NCI-H187 treated with DMSO at 0.1 percent for 48 hours (cell line): ENCODE measurements around the gene DTHD1.

Experiments
- DNase-seq: peaks from one replicate; lab custom pipeline; 2025; lab: John Stamatoyannopoulos, UW

The DTHD1 gene

DNA sequence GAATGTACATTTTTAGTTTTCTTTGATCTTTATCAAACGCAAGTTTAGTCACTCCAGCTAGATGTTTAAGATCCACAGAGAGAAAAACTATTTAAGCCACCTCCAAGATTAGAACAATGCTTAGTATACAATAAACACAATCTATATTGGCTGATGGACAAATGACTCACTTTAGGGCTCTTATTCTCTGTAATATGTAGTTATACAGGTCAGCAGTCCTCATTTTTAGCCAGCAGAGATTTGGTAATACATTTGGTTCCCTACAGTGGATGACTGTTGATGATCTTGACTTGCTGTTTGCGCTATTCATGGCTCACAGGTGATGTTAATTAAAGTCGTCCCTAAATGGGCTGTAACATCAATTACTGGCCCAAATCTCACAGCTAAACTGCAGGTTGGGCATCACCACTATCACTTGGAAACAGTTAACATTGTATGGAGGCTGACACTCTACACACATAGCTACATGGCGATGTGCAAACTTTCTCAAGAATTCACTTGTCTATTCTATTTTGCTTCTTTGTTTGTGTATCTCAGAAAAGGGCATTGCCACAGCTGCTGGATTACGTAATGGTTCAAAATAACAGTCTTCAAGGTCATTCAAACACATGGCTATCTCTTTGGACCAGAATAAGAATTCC is 11.8 kb upstream of the DTHD1 start:
- no peak for DNase-seq

DNA sequence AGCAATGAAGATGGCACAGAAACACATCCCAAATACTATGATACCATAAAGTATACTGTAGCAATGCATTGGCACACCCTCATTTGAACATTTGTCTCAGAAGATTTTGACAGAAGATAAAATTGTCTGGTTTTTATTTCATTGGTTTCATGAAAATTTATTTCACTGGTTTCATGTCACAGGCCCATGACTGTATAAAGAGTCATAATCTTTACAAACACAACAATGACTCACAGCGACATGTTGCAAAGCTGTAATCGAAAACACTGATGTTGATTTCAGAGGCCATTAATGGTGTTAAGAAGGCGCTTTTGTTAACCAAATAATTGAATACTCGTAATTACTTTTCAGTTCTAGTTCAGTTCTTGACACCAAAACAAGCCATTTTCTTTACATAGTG is 8.1 kb upstream of the DTHD1 start:
- no peak for DNase-seq

DNA sequence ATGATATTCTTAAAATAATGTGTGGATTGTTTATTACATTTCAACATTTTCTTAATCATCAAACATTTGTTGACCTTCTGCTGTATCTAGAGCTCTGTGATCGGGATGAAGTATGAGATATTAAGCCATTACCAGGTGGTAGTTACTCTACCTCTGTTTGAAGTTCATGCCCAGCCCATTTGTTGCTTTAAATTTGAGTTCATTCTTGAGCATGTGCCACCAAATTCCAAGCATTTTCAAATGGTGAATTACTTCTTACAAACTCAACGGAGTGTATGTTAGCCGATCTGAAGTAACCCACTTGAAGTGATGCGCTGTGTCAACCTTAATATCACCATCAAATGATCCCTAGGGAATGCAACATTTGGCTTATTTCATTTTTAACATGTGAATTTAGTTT is 7.3 kb upstream of the DTHD1 start:
- DNase-seq: no peak

DNA sequence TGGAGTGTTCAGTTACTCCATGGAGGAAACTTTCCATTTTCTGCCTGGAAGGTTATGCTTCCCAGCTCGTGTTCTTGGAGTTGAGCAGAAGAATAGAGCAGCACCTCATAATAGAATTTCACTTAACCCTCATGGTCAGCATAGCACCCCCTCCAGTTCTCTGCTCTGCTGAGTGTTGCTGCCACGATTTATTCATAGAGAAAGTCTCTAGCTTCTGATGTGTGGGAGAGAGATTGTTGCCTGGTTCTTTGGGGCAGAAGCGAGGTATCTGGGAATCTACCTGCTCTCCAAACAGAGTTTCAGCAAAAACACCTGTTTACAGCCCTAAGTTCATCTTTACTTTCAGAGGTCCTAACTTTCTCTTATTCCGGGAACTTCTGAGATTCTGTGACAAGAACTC is 3.9 kb upstream of the DTHD1 start:
- DNase-seq: no peak

- no peak for DNase-seq
Measured at GRCh38 chr4:36278789-36279188, 2.6 kb upstream of the DTHD1 start.

GRCh38 chr4:36280555-36280954 is 861 bp upstream of the DTHD1 start:
- peak; percentile 93 for DNase-seq

DNA sequence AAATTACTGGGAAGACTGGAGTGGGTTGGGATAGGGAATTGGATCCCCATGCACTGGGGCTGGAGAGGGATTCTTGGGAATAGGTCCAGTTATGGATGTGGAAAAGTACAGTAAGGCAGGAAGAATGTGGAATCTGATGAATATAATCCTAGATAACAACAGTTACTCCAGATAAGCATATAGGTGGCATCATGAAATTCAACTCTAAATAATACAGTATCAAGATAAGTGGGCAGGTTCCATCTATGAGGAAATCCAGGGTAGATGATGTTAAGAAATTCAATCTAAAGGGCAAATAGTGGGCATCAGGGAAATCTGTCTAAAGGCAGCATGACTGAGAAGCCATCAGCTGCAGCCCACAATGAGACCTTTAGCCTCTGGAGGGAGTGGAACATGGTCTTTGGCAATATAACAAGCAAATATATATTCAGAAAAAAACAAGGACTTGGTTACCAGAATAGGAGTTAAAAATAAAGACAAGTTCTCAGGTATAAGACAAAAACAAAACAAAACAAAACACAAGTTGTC is 1.2 kb downstream of the DTHD1 start:
- no peak for DNase-seq

- DNase-seq: no peak
Measured at GRCh38 chr4:36283912-36284465, 2.6 kb downstream of the DTHD1 start.

DNA sequence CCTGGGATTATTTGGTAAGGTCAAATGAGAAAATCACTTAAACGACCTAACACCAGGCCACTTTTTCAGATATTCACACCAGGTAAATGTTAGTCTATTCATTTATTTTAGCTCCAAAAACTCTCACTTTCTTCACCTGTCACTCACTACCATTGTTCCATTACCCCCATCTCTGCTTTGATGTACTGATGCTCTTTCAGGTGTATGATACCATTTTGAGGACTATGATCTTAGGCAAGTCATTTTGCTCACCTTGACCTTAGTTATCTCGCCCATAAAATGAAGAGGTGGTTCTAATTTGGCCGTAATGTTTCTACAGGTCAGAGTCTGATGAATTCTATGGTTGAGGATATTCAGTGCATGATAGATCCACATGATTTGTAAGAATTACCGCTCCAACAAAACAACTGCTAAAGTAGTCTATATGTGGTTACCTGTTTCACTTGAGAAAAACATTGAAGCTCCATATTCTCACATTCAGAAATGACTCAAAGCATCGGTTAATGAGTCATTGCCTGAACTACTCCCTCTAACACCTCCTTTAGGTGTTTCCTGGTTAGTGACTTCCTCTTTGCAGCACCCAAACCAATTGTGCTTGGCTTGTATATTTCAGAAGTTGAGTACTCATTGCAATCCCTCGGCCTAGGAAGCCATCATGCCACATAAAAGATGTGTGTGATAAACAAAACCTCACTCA is 4.5 kb downstream of the DTHD1 start:
- no peak for DNase-seq

GRCh38 chr4:36286481-36286871 is 5.1 kb downstream of the DTHD1 start:
- no peak for DNase-seq

- DNase-seq: no peak
Measured at GRCh38 chr4:36288731-36289426, 7.5 kb downstream of the DTHD1 start.

DNA sequence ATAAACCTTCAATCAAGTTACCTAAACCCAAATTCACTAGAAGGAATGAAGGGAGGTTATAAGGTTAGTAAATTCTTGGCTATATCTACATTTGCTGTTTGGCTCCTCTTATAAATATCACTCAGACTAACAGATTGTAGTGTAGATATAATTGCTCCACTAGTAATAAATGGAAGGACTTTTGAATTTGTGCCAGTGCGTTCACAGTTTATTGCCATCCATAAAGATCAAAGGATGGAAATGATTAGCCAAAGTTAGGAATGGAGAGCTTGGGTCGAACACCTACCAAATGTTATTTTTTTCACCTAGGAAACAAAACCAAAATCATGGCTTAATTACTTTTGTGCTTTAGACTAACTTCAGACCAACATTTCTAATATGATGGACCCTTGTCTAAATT is 9.2 kb downstream of the DTHD1 start:
- DNase-seq: no peak

DNA sequence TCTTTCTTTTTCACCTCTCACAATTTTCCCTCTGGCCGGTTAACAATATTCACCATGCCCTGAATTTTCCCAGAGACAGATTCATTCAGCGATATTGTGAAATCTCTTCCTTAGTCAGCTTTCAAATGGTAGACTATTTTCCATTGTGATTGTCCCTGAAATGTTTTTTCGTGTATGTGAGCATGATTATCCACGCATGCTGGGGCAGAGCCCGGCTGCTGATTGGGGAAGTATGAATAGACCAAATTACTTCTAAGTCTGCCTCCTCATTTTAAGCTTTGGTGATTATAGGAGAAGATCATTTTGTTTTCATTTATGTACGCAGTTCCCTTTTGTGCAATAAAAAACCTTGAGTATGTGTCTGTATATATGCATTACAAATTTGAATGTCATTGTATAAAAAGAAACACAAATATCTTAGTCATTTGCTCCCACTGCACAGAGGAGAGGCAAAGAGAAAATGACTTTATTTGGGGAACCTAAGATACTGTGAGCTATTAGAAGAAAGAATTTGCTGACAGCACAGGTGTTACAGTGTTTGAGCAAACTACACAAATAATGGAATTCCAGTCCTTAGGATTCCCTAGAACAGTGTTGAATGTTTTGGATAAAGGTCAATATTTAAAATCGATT is 11.3 kb downstream of the DTHD1 start:
- no peak for DNase-seq

- no peak for DNase-seq
Measured at GRCh38 chr4:36301127-36301526, 19.7 kb downstream of the DTHD1 start.

DNA sequence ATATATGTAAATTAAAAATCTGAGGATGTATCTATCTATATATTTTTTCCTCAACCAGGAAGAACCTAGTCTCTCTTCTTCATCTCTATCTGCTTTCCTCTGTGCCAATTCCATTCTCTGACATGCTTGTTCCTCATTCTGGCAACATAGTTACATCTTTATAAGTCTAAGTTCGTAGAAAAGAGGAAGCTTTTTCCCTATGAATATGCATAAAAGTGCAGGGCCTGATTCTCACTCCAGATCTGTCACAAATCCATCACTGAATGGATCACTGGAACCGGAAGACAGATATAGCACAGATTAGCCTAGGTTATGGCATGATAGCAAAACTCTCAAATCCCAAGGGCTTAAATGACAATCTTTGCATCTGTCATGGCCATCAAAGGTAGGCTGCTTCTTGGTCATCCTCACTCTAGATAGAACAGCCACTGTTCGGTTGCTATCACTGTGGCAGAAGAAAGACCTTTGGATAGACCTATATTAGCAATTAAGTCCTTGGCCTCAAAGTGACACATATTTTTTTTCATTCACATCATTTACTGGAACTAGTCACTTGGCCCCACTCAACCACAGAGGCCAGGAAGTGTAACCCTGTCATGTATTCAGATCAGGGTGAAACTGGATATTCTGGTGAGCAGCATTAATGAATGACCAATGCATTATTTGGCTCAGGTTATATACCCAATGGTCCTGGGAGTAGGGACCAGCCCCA is 22.2 kb downstream of the DTHD1 start:
- no peak for DNase-seq

- DNase-seq: no peak
Measured at GRCh38 chr4:36304138-36304681, 22.8 kb downstream of the DTHD1 start.

GRCh38 chr4:36308150-36308549 is 26.7 kb downstream of the DTHD1 start:
- no peak for DNase-seq

DNA sequence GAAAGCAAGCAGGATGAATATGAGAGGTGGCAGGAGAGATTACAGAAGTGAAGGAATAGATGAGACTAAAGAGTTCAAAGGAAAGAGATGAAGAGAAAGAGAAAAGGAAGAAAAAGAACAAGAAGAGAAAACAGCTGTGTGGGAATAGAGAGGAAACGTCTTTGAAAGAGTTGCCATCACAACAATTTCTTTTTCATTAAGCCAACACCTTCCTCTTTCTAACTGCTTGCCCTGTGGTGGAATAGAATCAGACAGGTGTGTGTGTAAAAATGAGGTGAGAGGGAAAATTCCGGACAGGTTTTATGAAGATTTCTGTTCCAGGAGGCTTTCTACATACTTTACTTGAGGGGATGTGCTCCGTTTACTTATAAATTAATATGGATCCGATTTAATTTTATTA is 28.8 kb downstream of the DTHD1 start:
- no peak for DNase-seq

GRCh38 chr4:36310793-36311192 is 29.4 kb downstream of the DTHD1 start:
- DNase-seq: no peak

DNA sequence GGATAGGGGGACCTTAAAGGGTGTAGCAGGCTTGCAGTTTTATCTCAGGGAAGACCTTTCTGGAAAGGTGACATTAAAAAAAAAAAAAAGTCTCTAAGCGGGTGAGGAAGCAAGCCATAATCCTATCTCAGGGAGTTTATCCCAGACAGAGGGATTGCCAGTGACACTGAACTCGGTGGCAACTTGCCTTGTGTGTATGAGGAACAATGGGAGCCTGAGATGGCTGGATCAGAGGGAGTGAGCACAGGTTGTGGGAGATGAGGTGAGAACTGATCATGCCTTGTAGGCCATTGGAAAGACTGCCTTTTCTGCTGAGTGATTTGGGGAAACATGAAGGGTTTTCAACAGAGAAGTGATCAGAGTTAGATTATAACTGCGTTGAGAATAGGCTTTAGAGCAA is 31.1 kb downstream of the DTHD1 start:
- DNase-seq: no peak

GRCh38 chr4:36313301-36313700 is 31.9 kb downstream of the DTHD1 start:
- no peak for DNase-seq
